ENCODE data around the gene TTYH1.
A peak's percentile ranks its signal among the peaks of the same experiment; 100 is the strongest.
"Not testable (repeated sequence)": the region's sequence is repeated elsewhere in the genome, so short reads cannot be mapped to it uniquely, and the experiment has no call there.

The TTYH1 gene

DNA sequence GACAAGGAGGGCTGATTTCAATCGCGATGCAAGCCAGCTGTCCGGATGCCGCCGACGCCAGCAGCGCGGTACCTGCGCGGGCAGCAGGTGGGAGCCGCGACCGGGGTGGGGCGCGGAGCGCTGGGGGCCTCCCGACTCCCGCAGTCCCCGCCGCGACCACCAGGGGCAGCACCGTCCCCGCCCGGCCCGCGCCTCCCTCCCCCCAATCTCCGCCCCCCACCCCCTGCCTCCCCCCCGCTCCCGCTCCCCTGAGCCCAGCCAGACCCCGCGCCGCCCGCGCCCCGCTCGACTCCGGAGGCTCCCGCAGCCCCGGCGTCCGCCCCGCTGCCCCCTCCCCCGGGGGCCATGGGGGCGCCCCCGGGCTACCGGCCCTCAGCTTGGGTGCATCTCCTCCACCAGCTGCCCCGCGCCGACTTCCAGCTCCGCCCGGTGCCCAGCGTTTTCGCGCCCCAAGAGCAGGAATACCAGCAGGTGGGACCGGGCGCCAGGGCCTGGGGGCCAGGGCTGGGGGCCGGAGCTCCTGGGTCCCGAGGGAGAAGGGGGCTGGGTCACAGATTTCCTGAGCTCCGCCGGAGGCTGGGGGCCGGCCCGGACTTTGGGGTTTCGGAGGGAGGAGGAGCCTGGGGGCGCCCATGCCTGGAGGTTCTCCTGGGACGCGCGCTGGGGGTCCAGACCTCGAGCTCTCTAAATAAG lies at the start of gene TTYH1:
Gene TTYH1, plus strand, starts transcription at position 257 of the 693 bp plus-strand sequence. Its CDS starts 89 bp downstream, at position 346.
- no peak for DNase-seq

DNA sequence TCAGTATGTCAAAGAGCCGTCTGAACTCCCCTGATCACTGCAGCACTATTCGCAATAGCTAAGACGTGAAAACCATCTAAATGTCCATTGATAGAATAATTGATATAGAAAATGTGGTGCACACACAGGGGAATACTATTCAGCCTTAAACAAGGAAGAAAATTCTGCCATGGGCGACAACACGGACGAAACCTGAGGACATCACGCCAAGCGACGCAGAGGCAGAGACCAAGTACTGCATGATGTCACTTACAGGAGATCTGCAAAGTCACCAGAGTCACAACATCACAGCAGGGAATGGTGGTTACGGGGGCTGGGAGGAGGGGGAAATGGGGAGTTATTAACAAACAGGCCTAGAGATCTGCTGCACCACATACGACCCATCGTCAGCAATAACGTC lies 49.5 kb upstream of the TTYH1 start:
- DNase-seq = not testable (repeated sequence)

DNA sequence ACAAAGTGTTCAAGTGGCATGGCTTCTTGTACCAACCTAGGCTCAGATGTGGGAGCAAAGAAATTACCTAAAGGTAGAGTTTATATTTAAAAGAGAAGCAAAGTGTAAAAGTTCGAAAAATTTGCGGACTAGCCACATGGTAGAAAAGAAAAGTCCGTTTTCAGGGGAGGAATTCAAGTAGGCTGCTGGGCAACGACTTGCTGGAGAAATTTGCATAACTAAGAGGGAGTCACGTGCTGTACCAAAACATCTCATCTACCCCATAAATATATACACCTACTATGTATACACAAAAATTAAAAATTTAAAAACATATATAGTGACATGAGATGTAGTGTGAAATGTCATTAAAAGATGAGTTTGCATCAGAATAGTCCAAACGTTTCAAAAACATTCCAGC lies 48.5 kb upstream of the TTYH1 start:
- no peak for DNase-seq

DNA sequence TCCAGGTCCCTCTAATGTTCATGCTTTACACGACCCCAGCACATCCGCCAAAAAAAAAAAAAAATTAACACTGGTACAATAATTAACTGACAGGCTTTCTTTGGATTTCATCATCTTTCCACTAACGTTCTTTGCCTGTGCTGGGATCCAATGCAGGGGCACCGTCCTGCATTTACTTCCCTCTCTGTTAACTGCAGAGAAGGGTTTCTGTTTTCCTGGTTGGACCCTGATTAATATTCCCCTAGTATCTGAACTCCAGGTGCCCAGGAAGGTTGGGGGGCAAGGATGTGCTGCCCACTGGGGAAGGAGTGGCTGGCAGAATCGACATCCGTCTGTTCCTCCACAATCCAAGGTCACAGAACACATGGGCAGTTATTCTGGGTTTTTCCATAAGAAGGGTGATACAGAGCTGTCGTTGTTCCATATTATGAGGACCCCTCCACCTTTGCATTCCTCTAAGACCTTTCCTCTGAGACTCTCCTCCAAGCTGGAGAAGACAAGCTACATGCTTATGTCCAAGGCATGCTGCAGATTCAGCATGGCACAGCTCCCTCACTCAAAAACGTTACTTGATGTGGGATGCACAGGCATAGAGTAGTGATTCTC lies 46.1 kb upstream of the TTYH1 start:
- peak; percentile 81 for DNase-seq

DNA sequence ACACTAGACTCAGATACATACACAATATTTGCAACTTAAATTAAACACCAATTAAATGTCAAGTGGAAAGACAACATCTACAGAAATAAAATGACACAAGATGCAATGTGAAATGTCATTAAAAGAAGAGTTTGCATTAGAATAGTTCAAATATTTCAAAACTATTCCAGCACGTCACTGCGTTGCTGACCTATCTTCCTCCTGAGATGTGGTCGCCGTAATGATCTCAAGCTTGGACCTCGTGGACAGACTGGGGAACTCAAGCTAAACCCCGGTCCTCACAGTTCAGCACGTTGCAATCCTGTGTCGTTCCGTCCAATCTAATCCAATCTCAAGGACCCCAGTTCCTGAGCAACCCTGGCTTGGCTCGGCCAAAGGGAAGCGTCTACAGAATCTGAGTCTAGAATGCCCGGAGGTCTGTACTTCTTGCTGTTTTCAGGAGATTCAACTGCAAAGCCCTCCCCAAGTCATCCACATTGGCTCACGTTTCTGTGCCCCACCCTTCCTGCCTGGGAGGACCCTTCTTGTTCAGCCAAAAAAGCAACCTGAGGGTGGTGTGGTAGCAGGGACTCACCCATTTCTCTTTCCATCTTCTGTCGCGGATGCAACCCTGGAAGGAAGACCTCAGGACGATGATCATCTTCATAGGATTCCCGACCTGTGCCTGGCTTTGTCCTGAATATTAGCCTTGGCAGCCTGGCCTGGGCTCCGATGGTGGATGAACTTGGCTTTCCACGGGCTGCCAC lies 45.4 kb upstream of the TTYH1 start:
- DNase-seq = peak; percentile 44

DNA sequence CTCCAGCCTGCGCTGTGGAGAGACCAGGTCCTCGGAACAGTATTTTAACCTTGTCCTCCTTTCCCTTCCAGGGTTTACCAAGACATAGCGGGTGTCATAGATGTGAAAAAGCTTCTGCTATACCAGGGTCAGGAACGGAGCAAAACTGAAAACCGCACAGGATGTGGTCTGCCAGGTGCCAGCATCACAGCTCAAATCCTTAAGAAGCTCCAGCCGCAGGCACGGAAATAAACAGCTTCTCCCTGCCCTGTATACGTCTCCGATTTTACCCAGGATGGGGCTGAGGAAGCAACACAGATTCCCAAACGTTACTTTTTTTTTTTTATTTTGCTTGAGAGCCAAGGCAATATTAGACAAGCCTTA lies 44.8 kb upstream of the TTYH1 start:
- peak; percentile 96 for DNase-seq

DNA sequence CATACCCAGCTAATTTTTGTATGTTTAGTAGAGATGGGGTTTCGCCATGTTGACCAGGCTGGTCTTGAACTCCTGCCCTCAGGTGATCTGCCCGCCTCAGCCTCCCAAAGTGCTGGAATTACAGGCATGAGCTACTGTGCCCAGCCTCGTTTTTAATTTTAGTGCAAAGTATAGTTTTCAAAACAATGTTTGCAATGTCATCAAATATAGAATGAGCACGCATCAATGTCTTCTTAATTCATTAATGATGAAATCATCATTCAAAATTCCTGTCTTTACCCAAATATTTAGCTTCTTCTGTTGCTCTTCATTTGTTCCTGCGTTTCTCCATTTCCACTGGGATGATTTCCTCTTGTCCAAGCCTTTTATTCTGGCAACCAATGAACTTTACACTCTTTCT lies 43.8 kb upstream of the TTYH1 start:
- not testable (repeated sequence) for DNase-seq

DNA sequence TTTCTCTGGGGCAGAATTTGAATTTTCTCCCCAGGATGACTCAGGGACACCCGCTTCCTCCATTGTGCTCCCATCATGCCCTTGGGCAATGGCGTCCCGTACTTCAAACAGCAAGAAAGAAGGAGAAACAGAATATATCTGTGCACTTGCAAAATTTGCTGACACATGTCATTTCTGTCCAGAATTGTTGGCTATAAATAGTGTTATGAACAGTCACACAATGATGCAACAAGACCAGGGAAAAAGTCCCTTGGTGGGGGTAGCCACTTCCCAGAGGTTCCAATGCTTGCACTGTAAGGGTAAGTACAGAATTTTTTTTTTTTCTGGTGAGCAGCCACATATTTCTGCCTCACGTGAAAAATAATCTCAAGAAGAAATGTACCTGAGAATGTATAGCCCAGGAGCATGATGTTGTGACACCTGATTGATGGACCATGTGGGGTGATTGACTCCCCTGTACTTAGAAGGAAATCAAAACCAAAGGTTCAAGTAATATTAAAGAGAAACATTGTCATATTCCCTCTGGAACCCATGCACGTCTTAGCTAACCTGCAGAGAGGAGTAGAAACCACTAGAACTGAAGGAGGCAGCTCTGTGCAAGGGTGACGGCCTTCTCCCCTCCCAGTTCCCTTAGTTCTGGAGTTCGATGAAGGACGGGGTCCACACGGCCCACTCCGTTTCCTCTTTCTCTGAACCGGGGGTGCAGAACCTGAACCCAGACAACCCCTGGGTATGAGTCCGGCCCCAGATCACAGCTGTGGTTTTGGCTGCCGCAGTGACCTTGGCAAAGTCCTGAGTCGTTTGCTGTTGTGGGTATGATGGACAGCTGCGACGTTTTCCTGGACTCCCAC lies 41.3 kb upstream of the TTYH1 start:
- peak; percentile 98 for DNase-seq

DNA sequence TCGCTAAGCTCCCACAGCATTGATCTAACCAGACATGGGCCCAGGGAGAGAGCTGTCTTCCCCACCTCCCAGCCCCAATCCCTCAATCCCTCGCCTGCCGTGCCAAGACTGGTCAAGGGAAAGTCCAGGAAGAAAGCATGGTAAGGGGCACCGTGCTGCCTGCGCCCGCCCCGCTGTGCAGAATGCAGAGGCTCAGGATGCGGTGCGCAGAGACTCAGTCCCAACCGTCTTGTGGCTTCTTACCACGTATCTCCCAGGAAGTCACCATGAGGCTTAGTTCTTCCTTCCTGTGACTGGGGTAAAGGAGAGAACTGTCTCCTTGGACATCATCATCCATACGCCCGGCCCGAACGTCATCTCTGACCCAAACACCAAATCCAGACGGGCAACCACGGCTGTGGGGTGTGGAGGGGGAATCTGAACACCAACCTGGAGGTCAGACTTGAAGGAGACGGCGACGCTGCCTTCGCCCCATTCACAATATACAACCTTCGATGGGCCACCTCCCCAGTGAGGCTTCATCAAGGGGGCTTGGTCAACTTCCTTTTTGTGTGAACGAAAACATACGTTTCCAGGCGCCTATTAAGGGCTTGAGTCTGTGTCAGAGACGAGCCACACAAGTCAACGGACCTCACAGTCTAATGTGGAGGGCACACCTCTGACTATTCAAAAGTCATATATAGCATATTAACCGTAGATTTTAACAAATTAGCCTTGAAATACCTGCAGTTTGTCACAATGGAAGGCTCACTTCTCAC lies 39.9 kb upstream of the TTYH1 start:
- DNase-seq = peak; percentile 97

DNA sequence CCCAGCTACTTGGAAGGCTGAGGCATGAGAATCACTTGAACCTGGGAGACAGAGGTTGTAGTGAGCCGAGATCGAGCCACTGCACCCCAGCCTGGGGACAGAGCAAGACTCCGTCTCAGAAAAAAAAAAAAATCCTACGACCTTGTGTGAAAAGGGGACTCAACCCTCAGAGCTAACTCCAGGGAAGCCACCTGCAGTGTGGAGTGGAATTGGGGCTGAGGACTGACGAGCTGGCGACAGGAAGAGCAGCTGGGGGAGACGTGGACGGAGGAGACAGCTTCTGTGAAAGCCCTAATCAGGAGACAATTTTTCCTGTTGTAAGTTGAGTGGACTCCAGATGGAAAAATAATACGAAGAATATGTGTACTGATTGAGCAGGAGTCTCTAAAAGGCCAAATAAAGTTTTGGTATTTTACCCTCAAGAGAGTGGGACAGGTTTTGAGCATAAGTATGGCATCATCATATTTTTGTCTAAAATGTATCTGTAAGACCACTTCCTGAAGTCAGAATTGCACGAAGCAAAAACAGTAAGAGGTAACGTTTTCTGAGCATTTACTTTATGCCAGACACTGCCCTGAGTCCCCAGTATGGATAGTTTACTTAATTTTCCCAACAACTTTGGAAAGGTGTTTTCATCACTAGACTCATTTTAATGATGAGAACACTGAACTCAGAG lies 38.5 kb upstream of the TTYH1 start:
- no peak for DNase-seq

DNA sequence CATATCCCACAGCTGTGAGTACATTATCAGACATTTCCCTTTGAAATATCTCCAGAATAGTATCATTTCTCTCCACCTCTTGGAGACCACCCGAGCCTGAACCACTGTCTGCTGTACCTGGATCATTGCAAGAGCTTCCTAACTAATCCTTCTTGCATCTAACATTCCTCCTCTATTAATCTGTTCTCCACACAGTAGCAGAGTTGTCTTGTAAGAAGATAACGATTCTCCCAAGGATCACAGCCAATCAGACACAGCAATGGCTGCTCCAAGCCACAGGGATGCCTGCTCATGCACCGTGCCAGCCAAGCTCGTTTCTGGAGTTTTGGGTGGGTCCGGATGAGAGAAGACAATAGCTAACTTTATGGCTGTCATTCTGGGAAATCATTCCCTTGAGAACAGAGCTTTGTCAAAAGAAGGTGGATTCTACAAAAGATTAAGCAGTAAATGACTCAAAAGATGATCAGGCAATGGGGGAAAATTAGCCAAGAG lies 36.0 kb upstream of the TTYH1 start:
- DNase-seq = no peak

DNA sequence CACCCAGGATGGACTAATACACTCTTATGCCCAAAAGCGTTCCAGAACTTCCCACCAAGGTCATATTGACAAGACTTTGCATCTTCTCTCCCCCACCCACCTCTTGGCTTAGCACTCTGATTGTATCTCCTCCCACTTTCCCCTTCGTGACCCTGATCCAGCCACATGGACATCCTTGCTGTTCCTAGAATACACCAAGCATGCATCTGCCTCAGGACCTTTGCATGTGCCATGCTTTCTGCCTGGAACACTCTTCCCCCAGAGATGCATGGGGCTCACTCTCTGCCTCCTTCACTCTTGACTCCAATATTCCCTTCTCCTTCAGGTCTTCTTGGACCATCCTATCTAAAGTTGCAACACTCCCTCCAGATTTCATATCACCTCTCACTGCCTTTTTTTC lies 34.4 kb upstream of the TTYH1 start:
- DNase-seq = no peak

DNA sequence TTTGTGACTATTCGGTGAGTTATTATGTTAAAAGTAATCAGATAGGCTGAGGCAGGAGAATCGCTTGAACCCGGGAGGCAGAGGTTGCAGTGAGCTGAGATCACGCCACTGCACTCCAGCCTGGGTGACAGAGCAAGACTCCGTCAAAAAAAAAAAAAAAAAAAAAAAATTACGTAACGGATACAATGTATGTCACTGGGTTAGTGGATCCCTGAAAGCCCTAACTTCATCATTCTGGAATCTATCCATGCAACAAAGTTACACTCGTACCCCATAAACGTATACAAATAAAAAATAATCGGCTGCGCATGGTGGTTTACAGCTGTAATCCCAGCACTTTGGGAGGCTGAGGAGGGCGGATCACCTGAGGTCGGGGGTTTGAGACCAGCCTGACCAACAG lies 33.2 kb upstream of the TTYH1 start:
- DNase-seq = peak; percentile 62

DNA sequence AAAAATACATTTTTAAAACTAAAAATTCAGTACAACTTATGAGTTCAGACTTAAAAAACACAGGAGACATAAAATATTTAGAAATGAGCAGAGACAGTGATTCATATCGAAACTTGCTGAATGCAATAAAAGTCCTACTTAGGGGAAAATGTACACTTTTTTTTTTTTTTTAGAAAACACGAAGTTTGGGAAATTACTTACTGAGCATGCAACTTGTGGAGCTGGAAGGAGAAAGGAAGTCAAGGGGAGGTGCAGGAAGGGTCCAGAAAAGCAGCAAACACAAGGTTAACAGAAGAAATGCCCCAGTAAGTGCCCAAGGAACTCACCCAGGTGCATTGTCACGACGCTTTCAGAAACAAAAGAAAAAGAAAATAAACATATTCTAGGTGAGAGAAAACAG lies 31.9 kb upstream of the TTYH1 start:
- DNase-seq = peak; percentile 93

DNA sequence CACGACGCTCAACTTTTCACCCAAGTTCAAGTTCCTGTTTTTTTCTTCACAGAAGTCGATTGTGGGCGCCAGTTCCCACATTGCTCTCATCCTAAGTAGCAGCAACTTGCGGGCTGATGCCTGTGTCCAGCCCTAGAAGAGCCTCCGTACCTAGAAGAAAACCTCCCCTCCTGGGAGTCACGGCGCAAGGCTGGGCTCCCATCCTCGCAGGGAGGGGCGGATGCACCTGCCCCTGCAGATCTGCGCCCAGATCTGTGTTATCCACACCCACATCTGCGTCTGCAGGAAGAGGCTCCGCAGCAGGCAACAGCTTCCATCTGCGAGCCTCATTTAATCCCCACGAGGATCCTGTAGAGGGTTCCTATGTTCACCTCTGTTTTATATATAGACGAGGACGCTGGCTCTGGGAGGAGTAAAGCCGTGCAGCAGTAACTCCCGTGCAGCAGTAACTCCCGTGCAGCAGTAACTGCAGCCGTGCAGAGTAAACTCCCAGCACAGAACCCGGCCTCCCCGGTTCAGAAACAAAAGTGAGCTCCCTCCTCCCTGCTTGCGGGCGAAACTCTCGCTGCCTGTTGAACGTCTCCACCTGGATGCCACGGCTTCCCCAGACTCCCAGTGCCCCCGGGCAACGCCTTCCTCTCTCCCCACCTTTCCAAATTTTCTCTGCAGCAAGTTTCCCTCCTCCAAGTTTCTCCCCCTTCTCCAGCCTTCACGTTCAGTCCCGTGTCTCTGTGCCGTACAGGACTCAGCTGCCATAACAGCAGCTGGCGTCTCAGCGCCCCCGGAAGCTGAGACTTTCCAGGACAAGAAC lies 27.1 kb upstream of the TTYH1 start:
- peak; percentile 93 for DNase-seq

DNA sequence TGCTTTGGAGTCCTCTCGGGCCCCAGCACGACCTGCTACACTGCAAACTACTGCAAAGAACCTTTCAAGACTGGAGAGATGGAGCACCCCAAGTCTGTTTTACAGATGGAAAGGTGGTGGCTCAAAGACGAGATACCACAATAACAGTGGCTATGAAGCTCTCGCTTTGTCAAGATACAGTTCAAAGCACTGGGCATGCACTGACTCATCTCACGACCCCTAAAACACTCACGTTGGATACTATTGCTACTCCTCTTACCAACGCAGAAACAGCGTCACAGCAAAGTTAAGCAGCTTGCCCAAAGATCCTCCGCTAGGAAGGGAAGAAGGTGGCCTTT lies 26.5 kb upstream of the TTYH1 start:
- no peak for DNase-seq

DNA sequence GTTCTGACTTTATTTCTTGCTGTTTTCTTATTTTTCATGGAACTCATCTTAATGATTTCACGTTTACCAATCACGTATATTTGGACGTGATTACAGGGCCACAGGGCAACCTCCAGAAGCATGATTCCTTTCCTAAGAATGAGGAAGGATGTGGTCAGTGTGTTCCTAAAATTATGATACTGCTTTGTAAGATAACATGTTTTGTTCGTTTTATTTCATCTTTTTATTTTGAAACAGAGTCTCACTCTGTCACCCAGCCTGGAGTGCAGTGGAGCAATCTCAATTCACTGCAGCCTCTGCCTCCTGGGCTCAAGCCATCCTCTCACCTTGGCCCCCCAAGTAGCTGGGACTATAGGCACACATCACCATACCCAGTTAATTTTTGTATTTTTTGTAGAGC lies 25.7 kb upstream of the TTYH1 start:
- peak; percentile 95 for DNase-seq

DNA sequence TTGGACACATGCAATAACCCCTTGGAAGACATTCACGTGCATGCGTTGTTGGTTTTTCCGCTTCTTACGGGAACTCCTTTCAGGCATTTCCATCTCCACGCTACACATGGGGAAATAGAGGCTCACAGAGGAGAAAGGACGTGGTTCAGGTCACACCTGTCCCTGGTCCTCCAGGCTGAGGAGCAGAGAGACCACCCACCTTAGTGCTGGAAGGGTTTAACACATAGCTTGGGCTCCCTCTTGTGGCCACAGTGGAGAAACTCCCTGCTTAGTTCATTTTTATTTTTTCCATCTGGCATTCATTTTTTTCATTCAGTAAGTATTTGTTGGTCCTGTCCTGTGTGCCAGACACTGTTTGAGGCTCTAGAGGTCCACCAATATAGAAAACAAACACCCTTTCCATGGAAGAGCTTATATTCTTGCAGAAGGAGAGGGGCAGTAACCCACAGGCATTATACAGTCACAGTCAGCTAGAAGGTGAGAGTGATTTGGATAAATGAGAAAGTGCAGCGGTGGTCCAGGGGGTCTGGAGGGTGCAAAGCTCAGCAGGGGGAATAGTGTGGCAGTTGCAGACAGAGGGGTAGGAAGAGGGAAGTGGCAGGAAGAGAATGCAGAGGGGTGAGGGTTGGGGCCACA lies 24.2 kb upstream of the TTYH1 start:
- peak; percentile 67 for DNase-seq

DNA sequence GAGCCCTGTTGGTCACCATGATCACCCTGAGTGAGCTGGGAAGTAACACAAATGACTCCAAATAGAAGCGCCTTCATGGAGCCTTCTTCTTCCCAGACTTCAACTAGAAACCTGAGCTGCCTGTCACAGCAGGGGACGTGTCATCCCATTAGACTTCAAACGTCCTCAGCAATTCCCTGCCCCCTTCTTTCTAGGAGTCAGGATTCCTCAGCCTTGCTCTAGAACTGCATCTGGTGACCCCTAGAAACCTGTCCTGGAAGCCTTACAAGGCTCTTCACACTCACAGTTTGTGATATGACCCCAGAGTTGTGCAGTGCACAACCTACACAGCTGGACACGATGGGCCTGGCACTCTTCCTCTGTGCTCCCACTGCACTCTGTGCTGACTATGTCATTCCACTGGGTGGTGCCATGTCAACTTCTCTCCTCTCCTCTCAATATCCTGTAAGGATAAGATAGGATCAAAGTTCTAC lies 23.6 kb upstream of the TTYH1 start:
- no peak for DNase-seq

DNA sequence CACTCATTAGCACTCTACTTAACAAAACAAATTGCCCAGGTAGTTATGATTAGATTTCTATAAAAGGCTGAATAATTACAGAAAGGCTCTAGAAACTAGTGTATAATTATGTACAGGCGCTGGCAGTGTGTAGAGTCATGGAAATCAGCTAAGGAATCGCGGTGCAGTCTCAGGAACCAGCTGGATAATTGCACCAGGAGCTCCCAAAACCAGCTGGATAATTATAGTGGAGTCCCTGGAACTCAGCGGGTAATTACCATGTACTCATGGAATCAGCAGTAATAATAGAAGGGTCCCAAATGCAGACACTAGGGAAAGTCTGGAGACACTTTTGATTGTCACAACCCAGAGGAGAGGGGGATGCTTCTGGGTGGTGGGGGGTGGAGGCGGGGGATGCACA lies 23.2 kb upstream of the TTYH1 start:
- DNase-seq = no peak

Data from MV-4-11 (cell line).